WI38 (cell line): ENCODE data around the gene MET.
A peak's percentile ranks its signal among the peaks of the same experiment; 100 is the strongest.

Experiments
- H3K4me3 ChIP-seq: 2 replicates; pipeline ENCODE4 v1.5.1; 2011; ENCODE audit warnings: low read depth, mild to moderate bottlenecking, control low read depth, low read length
- CTCF ChIP-seq: IDR thresholded peaks from 2 replicates; pipeline ENCODE4 v1.5.1; 2012; ENCODE audit warnings: low read depth, mild to moderate bottlenecking, control low read depth, low read length

MET gene

DNA sequence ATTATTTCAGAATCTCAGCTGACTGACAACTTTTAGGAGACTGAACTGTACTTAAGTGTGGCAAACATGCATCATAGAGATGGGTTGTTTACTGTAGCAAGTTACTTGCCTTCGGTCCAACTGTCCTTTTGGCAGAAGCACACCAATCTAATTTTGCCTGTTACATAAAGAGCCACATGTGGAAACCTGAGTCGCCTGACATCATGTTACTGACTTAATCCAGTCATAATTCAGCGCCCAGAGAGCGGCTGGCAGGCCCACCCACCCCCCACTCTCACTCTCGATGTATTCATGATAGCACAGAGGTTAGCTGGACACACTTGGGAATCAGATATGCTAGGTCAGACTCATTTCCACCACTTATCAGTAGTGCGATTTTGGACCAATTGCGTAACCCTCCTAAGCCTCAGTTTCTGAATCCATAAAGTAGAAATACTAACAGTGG lies 133.1 kb downstream of the MET start:
- H3K4me3 ChIP-seq, result no peak overlapping the region
- TF ChIP-seq CTCF, result no peak

DNA sequence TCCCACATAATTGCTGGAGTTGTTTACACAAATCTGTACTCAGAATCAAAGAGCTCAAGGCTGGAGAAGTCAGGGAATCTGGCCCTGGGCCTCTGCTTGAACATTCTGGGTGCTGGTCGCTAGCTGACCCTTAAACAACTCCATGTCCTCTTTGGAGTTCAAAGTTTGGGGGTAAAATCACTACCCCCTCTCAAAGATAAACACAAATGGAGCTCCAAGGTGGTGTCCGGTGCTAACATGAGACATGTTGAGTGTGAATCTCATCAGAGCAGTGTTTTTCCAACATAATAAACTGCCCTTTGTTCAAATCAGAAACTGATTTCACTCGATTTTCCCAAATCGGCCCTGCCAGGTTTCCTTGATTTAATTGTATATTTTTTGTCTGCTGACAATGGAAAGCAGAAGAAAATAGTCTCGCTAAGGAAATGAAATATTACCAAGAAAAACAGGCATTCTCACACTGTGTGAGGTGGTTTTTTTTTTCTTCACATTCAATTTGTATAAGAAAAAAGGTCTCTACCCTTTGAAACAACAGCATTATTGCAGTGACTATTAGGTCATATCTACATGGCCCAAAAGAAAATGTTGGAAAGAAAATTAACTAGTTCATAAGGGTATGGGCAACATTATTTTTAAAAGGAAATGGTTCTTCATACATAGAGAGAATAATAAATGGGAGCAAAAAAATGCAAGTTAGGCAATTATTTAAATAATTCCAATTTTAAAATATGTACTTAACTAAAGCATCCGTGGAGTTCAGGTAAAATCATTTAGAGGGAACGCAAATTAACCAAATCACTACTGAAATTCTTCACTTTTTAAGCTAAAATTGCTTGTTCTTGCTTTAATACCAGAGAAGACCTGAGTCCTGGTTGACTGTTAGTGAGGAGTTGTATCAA lies 134.3 kb downstream of the MET start:
- no peak for TF ChIP-seq CTCF
- no peak overlapping the region for H3K4me3 ChIP-seq

GRCh38 chr7:116807011-116807560 lies 135.1 kb downstream of the MET start:
- no peak for TF ChIP-seq CTCF
- H3K4me3 ChIP-seq, result no peak overlapping the region

DNA sequence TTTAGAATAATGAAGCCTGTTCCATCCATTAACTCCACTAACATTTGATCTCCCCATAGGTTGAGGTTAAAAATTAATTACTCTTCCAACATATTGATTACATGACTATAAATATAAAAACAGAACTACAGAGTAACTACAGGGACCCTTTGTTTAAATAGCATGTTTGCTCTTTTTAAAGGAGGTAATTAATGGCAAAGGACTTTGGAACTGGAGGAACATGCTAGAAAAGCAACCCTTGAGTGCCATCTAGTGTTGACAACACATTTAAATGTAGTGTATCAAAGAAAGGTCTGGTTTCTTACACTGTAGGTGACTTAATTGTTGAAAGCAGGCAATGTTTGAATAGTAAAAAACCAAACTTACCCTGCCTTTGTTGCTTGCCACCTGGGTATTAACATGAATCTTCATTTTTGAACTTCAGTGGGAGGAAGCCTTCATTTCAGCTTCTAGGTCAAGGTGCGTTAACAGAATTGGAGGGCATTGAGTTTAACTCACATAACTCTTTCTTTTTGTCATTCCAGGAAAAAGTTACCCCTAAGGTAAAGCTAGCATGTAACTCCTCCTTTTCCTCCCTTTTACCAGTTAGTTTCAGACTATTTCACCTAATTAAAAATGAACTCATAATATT lies 137.8 kb downstream of the MET start:
- H3K4me3 ChIP-seq, result no peak overlapping the region
- TF ChIP-seq CTCF, result peak; percentile 22; the same call in 1 of the 2 replicates

GRCh38 chr7:116810267-116811116 lies 138.5 kb downstream of the MET start:
- TF ChIP-seq CTCF, result no peak
- H3K4me3 ChIP-seq, result no peak overlapping the region

DNA sequence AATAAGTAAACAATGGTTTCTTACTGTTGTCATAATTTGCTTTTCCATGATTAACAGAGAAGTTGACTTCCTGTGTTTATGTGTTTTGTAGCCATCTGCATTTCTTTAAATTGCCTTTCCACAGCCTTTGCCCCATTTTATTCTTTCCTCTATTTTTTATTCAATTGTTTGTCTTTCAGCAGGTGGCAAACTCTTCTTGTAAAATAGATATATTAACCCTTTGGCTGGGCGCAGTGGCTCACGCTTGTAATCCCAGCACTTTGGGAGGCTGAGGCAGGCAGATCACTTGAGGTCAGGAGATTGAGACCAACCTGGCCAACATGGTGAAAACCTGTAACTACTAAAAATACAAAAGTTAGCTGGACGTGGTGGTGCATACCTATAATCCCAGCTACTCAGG lies 139.8 kb downstream of the MET start:
- no peak for TF ChIP-seq CTCF

More for the DNA sequence above, 139.8 kb downstream of the MET start:
- H3K4me3 ChIP-seq, result no peak overlapping the region
